HG02571 (cell line): ENCODE results near the gene CD19.
A peak's percentile ranks its signal among the peaks of the same experiment; 100 is the strongest.
"Not testable (repeated sequence)": the region's sequence is repeated elsewhere in the genome, so short reads cannot be mapped to it uniquely, and the experiment has no call there.

Source experiments
- ATAC-seq: cut with Tn5 transposase; IDR thresholded peaks from one replicate; pipeline ENCODE4 v1.9.1; 2021; ENCODE audit warnings: mild to moderate bottlenecking, moderate library complexity; ENCODE audit not compliant: unreplicated experiment

The CD19 gene

DNA sequence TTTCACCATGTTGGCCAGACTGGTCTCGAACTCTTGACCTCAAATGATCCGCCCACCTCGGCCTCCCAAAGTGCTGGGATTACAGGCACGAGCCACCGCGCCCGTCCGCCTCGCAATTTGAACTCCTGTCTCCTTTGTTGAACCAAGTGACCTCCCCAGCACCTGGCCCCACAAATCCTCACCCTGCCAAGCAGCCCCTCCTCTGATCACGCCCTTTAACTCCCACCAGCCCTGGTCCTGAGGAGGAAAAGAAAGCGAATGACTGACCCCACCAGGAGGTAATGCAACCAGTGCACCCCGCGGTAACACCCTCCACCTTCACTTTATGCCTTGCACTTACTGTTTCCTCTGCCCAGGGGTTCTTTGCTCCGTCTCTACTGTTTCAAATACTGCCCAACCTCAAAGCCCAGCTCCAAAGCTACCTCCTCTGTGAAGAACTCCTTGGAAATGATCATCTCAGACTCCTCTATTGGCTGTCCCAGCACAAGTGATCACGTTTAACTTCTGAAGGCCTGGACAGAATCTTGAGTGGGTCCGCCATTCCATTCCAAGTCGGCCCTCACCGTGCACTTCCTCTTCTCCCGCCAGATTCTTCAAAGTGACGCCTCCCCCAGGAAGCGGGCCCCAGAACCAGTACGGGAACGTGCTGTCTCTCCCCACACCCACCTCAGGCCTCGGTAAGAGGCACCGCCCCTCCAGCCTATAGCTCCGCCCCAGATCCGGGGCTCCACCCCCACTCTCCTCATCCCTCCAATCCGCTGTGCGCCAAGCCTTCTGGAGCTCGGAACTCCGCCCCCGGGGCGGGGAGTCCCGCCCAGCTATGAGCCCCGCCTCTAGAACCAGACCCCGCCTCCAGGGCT is 4.4 kb downstream of the CD19 start:
- ATAC-seq, result peak; percentile 55

DNA sequence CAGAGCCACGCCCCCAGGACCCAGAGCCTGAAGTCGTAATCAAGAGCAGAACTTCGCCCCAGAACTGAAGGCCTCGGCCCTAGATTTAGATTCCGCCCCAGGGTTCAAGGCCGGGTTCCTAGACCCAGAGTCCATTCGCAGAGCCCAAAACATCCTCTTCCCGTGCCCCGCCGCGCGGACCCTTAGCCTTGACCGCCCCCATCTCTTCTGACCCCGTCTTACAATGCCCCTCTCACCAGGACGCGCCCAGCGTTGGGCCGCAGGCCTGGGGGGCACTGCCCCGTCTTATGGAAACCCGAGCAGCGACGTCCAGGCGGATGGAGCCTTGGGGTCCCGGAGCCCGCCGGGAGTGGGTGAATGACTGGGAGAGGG is 5.0 kb downstream of the CD19 start:
- no peak for ATAC-seq

DNA sequence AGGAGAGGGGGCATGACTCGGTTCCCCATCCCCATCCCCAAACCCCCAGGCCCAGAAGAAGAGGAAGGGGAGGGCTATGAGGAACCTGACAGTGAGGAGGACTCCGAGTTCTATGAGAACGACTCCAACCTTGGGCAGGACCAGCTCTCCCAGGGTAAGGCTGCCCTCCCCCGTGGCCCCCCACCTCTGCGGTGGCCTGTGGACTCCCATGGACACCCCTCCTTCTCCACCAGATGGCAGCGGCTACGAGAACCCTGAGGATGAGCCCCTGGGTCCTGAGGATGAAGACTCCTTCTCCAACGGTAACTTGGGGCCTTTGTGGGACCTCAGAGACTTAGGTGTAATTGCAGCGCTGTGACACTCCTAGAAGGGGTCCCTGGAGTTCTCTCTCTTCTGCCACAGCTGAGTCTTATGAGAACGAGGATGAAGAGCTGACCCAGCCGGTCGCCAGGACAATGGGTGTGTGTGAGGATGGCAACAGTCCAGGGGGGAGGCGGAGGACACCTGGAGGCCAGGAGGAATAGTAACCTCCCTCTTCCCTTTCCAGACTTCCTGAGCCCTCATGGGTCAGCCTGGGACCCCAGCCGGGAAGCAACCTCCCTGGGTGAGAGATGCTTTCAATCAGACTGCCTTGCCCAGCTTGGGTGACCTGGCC is 5.6 kb downstream of the CD19 start:
- no peak for ATAC-seq

DNA sequence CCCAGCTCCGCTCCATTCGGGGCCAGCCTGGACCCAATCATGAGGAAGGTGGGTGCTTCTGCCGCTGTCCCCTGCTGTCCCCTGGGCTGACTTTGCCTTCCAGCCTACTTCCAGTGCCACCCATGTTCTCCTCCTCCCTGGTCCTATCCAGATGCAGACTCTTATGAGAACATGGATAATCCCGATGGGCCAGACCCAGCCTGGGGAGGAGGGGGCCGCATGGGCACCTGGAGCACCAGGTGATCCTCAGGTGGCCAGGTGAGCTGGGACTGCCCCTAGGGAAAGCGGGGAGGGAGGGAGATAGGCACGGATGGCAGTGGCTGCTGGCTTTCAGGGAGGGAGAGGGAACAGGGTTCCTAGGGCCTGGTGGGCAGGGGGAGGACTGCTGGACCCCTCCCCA is 7.0 kb downstream of the CD19 start:
- ATAC-seq, result no peak

DNA sequence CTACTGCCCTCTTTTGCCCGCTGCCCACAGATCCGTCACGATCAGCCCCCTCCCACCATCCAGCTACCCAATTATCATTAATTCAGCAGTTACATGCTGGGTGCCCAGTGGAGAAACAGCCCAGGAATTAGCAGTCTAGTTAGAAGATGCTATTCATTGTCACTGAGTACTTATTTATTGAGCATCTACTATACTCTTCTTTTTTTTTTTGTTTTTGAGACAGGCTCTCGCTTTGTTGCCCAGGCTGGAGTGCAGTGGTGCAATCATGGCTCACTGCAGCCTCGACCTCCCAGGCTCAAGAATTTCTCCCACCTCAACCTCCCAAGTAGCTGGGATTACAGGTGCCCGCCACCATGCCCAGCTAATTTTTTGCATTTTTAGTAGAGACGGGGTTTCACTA is 8.1 kb downstream of the CD19 start:
- not testable (repeated sequence) for ATAC-seq

DNA sequence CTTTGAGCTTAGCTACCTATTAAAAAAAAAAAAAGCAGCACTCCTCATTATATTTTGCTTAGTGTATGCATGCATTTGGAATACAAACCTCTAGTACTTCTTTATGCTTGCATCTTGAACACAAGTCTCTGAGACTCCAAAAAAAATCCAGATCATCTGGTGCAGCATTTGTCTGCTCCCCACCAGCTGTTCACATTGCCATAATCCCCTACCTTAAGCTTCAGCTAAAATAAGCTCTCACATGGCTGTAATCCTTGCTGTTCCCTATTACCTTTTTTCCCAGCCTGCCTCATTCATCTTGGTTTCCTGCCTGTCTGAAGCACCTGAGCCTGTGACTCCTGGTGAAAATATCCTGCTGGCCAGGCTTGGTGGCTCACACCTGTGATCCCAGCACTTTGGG is 11.5 kb downstream of the CD19 start:
- ATAC-seq, result no peak

DNA sequence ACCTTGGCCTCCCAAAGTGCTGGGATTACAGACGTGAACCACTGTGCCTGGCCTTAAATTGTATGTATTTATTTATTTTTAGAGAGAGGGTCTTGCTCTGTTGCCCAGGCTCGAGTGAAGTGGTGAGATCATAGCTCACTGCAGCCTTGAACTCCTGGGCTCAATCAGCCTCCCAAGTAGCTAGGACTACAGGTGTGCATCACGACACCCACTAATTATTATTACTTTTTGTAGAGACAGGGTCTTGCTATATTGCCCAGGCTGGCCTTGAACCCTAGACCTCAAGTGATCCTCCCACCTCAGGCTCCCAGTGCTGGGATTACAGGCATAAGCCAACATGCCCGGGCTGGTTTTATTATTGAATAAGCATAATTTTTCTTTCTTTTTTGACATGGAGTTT is 14.9 kb downstream of the CD19 start:
- ATAC-seq, result no peak

DNA sequence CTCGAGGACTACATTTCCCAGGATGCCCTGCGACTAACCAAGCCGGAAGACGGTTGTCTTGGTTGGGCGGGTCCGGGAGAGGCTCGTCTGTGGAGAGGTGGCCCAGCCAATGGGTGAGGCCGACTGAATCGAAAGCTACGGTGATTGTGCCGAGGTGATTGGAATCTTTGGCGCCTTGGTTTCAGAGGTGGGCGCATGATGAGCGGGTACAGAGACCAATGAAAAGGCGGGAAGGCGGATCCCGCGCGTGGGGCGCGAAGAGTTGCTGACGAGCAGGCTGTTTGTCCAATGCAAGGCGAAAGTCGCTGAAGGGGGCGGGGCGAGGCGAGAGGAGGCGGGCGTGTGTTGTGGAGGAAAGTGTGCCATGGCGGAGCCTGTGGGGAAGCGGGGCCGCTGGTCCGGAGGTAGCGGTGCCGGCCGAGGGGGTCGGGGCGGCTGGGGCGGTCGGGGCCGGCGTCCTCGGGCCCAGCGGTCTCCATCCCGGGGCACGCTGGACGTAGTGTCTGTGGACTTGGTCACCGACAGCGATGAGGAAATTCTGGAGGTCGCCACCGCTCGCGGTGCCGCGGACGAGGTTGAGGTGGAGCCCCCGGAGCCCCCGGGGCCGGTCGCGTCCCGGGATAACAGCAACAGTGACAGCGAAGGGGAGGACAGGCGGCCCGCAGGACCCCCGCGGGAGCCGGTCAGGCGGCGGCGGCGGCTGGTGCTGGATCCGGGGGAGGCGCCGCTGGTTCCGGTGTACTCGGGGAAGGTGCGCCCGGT is 19.1 kb downstream of the CD19 start, which contains the start of gene NFATC2IP:
TSS of gene NFATC2IP (plus strand) at position 290 of the 762 bp plus-strand sequence. CDS start at position 365, 75 bp downstream.
- peak; percentile 89 for ATAC-seq

DNA sequence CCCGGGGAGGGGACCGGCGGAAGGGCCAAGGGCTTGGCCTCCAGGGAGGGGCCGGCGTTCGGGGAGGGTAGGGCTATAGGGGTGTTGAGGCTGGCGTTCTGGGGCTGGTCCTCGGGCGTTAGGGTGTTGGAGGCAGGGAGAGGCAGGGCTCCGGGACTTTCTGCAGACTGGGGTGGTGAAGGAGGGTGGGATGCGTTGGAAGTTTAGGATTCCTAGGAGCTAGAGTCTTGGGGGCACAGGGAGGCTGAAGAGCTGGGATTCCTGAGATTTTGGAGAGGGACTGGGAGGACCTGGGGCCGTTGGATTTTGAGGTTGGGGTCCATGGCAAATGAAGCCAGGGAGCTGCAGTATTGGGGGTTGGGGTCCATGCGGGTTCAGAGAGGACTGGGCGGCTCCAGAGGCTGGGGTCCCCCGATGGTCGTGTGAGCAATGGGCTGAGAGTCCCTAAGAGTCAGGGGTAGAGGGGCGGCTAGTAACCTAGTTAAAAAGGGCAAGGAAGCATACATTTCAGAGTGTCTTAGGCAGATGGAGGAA is 19.7 kb downstream of the CD19 start:
- peak; percentile 14 for ATAC-seq

DNA sequence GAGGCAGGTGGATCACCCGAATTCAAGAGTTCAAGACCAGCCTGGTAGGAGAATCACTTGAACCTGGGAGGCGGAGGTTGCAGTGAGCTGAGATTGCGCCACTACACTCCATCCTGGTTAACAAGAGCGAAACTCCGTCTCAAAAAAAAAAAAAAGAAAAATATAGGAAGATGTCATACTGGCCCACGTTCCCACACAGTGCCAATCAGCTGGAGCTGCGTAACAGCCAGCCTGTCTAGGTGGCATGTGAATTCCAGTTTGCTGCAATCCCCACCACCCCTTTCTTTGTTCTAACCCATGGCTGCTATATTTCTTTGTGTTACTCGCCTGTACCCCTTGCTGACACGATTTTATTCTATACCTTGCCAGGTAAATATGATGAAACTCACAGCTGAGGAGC is 26.4 kb downstream of the CD19 start:
- ATAC-seq, result no peak

DNA sequence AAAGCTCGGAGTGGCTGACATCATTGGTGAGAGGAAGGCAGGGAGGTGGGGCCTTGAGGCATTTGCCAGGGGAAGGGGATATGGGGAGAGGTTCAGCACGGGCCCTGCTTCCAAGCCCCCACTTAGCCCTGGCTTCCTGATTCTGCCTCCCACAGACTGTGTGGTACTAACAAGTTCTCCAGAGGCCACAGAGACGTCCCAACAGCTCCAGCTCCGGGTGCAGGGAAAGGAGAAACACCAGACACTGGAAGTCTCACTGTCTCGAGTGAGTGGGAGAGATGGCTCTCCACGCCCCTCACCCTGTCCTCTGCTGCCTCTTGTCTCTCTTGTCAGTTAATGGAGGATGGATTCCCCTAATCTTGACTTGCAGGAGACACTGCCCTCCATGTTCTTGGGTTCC is 27.1 kb downstream of the CD19 start:
- no peak for ATAC-seq

DNA sequence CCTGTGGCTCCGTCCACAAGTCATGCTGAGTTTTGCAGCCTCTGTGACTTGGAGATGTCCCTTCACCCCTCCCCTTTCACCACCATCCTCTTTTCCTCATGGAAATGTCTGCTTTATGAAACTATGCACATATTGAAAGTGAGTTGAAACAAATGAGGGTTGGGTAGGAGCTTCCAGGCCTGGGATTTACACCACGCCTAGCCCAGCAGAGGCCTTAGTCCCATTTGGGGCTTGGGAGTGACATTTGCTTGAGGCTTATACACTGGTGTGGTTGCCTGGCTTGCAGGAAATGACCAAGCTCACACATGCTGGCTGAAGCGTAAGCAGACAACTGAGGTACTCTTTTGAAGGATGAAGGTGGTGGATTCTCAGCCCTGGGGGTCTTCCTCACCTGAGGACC is 32.3 kb downstream of the CD19 start:
- ATAC-seq, result no peak

DNA sequence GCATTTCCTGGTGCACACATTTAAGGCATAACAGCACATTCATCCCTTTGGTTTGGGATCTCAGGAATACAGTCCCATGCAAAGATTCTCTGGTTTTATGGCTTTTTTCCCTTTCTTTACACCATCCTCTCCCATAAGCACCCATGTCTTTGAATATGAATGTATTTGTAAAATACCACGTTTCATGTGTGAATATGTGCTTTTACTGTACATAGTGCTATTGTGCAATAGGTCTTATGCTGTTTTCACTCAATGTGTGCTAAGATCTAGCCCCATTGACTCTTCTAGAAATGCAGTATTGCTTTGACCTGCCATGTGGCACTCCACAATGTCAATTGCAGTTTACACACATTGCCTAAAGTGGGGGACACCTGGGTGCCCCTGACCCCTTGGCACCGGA is 32.7 kb downstream of the CD19 start:
- no peak for ATAC-seq

DNA sequence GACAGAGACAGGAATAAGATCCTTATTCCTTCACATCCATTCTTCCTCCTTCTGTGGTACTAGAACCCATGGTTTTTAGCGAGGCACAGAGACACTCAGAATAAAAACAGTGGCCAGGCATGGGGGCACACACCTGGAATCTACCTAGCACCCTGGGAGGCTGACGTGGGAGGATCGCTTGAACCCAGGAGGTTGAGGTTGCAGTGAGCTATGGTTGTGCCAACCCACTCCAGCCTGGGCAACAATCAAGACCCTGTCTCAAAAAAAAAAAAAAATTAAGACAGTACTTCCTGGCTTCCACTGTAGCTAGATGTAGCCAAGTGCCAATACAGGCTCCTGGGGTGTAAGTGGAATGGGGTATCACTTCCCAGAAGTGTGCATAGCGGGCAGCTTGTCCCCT is 35.4 kb downstream of the CD19 start:
- ATAC-seq, result no peak

DNA sequence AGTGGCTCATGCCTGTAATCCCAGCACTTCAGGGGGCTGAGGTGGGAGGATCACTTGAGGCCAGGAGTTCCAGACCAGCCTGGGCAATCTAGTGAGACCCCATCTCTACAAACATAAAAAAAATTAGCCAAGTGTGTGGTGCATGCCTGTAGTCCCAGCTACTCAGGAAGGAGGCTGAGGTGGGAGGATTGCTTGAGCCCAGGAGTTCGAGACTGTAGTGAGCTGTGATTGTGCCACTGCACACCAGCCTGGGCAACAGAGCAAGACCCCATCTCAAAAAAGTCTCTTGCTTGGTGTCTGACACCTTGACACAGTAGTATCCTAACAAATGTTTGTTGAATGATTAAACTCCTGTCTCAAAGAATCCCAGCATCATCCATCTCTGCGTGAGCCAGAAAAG is 37.9 kb downstream of the CD19 start:
- not testable (repeated sequence) for ATAC-seq

DNA sequence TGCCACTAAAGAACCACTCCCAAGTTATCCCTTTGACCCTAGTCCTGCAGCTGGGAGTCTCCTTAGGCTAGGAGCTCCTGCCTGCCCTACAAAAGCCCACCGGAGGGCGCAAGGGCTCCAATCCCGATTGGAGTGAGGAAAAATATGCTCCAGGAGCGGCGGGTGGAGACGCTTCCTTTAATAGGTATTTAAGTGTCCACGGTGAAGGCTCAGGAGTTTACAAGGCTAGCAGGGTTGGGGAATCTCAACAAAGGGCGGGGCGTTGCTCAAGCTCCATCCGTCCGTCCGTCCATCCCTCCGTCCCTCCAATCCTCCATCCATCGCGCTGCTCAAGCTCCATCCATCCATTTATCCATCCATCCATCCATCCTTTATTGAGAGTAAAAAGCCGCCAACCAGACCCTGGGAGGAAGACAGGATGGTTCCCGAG is 42.3 kb downstream of the CD19 start:
- ATAC-seq, result no peak

DNA sequence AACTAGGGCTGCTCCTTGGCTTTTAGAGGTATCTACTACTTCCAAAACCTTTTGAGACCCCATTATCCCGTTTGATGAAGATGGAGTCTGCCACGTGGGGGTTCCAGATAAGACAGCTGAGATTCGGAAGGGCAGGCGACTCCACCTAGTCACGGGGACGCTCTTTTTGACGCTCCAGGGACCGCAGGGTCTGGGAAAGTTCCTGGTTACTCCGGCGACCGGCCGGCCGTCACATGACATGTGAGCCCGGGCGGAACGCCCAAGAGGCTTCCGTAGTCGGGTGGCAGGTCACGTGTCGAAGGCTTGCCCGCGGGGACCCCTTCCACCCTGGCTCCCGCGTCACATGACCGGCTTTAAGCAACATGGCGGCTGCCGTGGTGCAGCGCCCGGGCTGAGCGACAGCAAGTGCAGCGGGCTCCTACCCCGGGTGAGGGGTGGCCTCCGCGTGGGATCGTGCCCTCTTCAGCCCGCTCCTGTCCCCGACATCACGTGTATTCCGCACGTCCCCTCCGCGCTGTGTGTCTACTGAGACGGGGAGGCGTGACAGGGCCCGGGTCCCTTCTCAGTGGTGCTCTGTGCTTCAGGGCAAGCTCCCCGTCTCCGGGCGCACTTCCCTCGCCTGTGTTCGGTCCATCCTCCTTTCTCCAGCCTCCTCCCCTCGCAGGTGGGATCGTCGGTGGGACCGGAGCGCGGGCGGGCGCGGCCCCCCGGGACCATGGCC is 42.8 kb downstream of the CD19 start, which contains the start of gene SPNS1:
TSS of gene SPNS1 (plus strand) at position 342 of the 721 bp plus-strand sequence. CDS start at position 716, 374 bp downstream.
- ATAC-seq, result peak; percentile 84

DNA sequence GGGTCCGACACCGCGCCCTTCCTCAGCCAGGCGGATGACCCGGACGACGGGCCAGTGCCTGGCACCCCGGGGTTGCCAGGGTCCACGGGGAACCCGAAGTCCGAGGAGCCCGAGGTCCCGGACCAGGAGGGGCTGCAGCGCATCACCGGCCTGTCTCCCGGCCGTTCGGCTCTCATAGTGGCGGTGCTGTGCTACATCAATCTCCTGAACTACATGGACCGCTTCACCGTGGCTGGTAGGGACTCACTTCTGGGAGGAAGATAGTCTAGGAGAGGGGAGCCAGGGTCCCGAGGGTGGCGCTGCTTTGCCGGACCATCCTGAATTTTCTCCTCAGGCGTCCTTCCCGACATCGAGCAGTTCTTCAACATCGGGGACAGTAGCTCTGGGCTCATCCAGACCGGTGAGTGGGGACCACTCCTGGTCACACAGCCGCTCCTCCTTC is 43.4 kb downstream of the CD19 start:
- ATAC-seq, result no peak

DNA sequence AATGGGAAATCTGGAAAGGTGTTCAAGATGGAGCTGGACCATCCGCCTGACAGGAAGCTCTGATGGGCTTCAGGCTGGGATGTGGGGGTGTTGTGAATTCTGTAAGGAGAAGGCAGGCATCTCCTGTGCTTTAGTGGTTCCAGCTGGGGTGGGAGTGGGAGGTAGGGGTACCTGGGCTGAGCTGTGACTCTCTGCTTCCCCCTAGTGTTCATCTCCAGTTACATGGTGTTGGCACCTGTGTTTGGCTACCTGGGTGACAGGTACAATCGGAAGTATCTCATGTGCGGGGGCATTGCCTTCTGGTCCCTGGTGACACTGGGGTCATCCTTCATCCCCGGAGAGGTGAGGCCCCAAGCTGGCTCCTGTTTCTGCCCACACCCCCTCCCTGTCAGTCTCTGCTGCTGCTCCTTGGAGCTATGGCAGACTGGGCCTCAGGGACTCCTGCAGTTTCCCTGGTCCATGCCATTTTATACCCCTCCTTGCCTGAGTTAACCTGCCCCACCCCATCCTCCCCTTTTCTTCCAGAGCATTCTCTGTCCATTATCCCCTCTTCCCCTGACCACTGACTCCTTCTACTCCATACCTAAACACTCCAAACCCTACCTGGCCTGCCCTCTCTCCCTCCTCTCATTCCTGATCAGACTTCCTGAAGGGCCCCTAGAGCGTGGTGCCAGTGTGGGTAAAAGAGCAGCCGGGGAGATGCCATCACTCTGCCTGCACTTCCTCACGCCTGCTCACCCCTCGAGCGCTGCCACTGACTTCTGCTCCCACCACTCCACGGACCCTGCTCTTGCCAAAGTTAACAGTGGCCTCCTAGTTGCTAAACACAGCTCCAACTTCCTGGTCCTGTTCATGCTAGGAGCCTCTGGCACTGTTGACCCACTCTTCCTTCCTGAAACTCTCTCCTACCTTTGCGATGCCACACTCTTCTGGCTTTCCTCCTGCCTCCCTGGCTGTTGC is 46.2 kb downstream of the CD19 start:
- no peak for ATAC-seq
